ENCODE measurements around the gene CACNB4. TPM values are rescaled to one million over a fixed set of nuclear protein-coding genes. Genes with fewer than 3 reads are reported as not detected.
"Not testable (repeated sequence)": the region's sequence is repeated elsewhere in the genome, so short reads cannot be mapped to it uniquely, and the experiment has no call there.

Gene CACNB4
- total RNA-seq, 1 experiment from 2014 or later, result 1.00 TPM

DNA sequence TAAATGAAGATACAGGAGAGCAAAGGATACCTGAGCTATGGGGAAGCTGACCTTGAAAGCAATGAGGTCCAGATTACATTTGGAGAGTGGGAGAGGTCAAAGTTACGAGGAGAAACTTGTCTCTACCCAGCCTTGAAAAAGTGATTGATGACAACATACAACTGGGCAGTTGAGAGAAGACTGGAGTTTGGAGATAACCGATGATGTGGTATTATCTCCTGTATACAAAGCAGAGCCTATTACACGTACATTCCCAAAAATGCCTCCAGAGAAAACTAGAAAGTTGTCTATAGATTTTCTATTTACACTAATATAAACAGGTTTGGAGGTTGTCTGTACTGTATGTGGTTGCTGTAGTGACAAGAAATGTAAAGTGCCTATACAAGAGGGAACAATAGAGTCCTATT lies 299.0 kb downstream of the CACNB4 start:
- Histone ChIP-seq H3K4me3 (ENCODE audit: low read depth, low read length) (no peak overlapping the region), H3K4me1 (no peaks in the 10 kb centered on the region), H3K9me3 (no peaks in the 10 kb centered on the region), H3K27me3 (replicated peaks; ENCODE audit: control insufficient read depth, insufficient read depth, low read length) (no peaks in the 10 kb centered on the region), H3K36me3 (ENCODE audit: control insufficient read depth, insufficient read depth, low read length) (no peaks in the 10 kb centered on the region; the same call in 1 of the 2 replicates)
- Mint-ChIP-seq H3K27ac (ENCODE audit: unreplicated experiment) (no peak overlapping the region), H3K27me3 (ENCODE audit: insufficient read depth, unreplicated experiment) (no peaks in the 10 kb centered on the region), H3K36me3 (ENCODE audit: insufficient read depth, unreplicated experiment) (peaks cover 21% of the 10 kb centered on the region), H3K4me1 (ENCODE audit: low read depth, unreplicated experiment) (no peaks in the 10 kb centered on the region), H3K9me3 (ENCODE audit: unreplicated experiment) (no peaks in the 10 kb centered on the region), H3K4me3 (ENCODE audit: unreplicated experiment) (no peak overlapping the region)
- CTCF ChIA-PET, result no interaction called here
- intact Hi-C loops (cut with micrococcal nuclease; ENCODE audit: unreplicated experiment), result no loop called here
- BruUV-seq (replicated peaks), result no TSS peak
- POLR2A ChIA-PET, result no interaction called here
- no peak for TF ChIP-seq CTCF (IDR thresholded peaks at IDR 0.05; ENCODE audit: insufficient read depth in 1 of 2, low read depth in 1 of 2, low read length in 1 of 2, severe bottlenecking in 1 of 2, unreplicated experiment in 1 of 2)
- DNase-seq, result no peak

DNA sequence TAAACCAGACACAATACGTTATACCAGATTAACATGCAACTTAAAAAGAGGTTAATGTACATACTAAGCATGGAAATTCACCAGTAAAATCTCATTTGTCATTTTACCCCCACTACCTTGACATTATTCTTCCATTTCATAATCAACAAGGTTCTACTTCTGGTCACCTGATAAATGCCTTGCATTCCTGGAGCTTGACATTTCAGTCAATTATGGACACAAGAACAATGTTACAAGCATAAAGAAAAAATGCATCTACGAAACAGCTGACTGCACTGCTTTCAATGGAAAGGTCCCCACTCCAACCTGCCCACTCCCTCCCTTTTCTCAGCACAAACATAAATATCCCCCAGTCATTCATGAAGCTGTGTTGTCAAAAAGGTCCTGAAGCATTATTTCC lies 302.1 kb downstream of the CACNB4 start:
- no peaks in the 10 kb centered on the region for H3K9me3 ChIP-seq
- intact Hi-C loops (cut with micrococcal nuclease; ENCODE audit: unreplicated experiment), result no loop called here
- H3K9me3 Mint-ChIP-seq (ENCODE audit: unreplicated experiment), result no peaks in the 10 kb centered on the region
- no peak overlapping the region for H3K4me3 Mint-ChIP-seq (ENCODE audit: unreplicated experiment)
- no peaks in the 10 kb centered on the region for H3K4me1 ChIP-seq
- DNase-seq, result no peak
- no peaks in the 10 kb centered on the region for H3K27me3 Mint-ChIP-seq (ENCODE audit: insufficient read depth, unreplicated experiment)
- peaks cover 19% of the 10 kb centered on the region for H3K36me3 Mint-ChIP-seq (ENCODE audit: insufficient read depth, unreplicated experiment)
- no peak for TF ChIP-seq CTCF (IDR thresholded peaks at IDR 0.05; ENCODE audit: insufficient read depth in 1 of 2, low read depth in 1 of 2, low read length in 1 of 2, severe bottlenecking in 1 of 2, unreplicated experiment in 1 of 2)
- BruUV-seq (replicated peaks), result no TSS peak
- H3K36me3 ChIP-seq (ENCODE audit: control insufficient read depth, insufficient read depth, low read length), result no peaks in the 10 kb centered on the region
- ChIA-PET CTCF (no interaction called here), POLR2A (no interaction called here)
- H3K4me3 ChIP-seq (ENCODE audit: low read depth, low read length), result no peak overlapping the region
- no peak overlapping the region for H3K27ac Mint-ChIP-seq (ENCODE audit: unreplicated experiment)
- no peaks in the 10 kb centered on the region for H3K4me1 Mint-ChIP-seq (ENCODE audit: low read depth, unreplicated experiment)
- H3K27me3 ChIP-seq (replicated peaks; ENCODE audit: control insufficient read depth, insufficient read depth, low read length), result no peaks in the 10 kb centered on the region

- Mint-ChIP-seq H3K36me3 (ENCODE audit: insufficient read depth, unreplicated experiment) (peaks cover 13% of the 10 kb centered on the region), H3K27ac (ENCODE audit: unreplicated experiment) (no peak overlapping the region), H3K4me3 (ENCODE audit: unreplicated experiment) (no peak overlapping the region), H3K27me3 (ENCODE audit: insufficient read depth, unreplicated experiment) (no peaks in the 10 kb centered on the region), H3K9me3 (ENCODE audit: unreplicated experiment) (no peaks in the 10 kb centered on the region), H3K4me1 (ENCODE audit: low read depth, unreplicated experiment) (no peaks in the 10 kb centered on the region)
- no peaks in the 10 kb centered on the region for H3K27me3 ChIP-seq (replicated peaks; ENCODE audit: control insufficient read depth, insufficient read depth, low read length)
- TF ChIP-seq CTCF (IDR thresholded peaks at IDR 0.05; ENCODE audit: insufficient read depth in 1 of 2, low read depth in 1 of 2, low read length in 1 of 2, severe bottlenecking in 1 of 2, unreplicated experiment in 1 of 2), result no peak
- no peaks in the 10 kb centered on the region for H3K4me1 ChIP-seq
- ChIA-PET POLR2A (no interaction called here), CTCF (no interaction called here)
- H3K36me3 ChIP-seq (ENCODE audit: control insufficient read depth, insufficient read depth, low read length), result no peaks in the 10 kb centered on the region
- no peaks in the 10 kb centered on the region for H3K9me3 ChIP-seq
- no peak overlapping the region for H3K4me3 ChIP-seq (ENCODE audit: low read depth, low read length)
- intact Hi-C loops (cut with micrococcal nuclease; ENCODE audit: unreplicated experiment), result no loop called here
- BruUV-seq (replicated peaks), result no TSS peak
- no peak for DNase-seq
Measured at GRCh38 chr2:151795646-151796240, 303.1 kb downstream of the CACNB4 start.

- H3K4me3 Mint-ChIP-seq (ENCODE audit: unreplicated experiment); H3K36me3 ChIP-seq (ENCODE audit: control insufficient read depth, insufficient read depth, low read length); CTCF ChIA-PET; intact Hi-C loops (cut with micrococcal nuclease; ENCODE audit: unreplicated experiment); H3K4me1 Mint-ChIP-seq (ENCODE audit: low read depth, unreplicated experiment); H3K4me1 ChIP-seq; H3K9me3 ChIP-seq; H3K27me3 ChIP-seq (replicated peaks; ENCODE audit: control insufficient read depth, insufficient read depth, low read length); H3K27me3 Mint-ChIP-seq (ENCODE audit: insufficient read depth, unreplicated experiment); H3K27ac Mint-ChIP-seq (ENCODE audit: unreplicated experiment); POLR2A ChIA-PET; H3K4me3 ChIP-seq (ENCODE audit: low read depth, low read length); H3K9me3 Mint-ChIP-seq (ENCODE audit: unreplicated experiment); BruUV-seq (replicated peaks); DNase-seq: not testable (repeated sequence)
- H3K36me3 Mint-ChIP-seq (ENCODE audit: insufficient read depth, unreplicated experiment), result peaks cover 11% of the 10 kb centered on the region
Measured at GRCh38 chr2:151794422-151794821, 304.4 kb downstream of the CACNB4 start.

All from Caco-2 (cell line).